Gastrocnemius medialis (tissue), 4 donors: ENCODE measurements around the gene MYO1D. TPM values are rescaled to one million over a fixed set of nuclear protein-coding genes. Genes with fewer than 3 reads are reported as not detected.

ENCODE experiments used
- ATAC-seq, 2 donors: fragments of 150-250 bp; one replicate each; pipeline ENCODE4 v1.9.1; 2016
- DNase-seq, 2 donors: peaks; one replicate each; pipeline ENCODE4 v3.0.0-alpha.2; 2019
- H3K27ac ChIP-seq, 4 donors: fragments of 200-600 bp; sonication (generic); 1 replicate in 1 of 4; 2 replicates in 3 of 4; pipeline ENCODE4 v1.5.1; 2016 to 2018; ENCODE audit warnings: mild to moderate bottlenecking in 2 of 4, moderate library complexity in 1 of 4
- H3K27me3 ChIP-seq, 3 donors: fragments of 200-600 bp; sonication (generic) in 2 of 3; 1 replicate in 1 of 3; 2 replicates in 2 of 3; pipeline versions ENCODE4 v1.5.1 to v1.6.0; 2016 to 2019; ENCODE audit warnings: mild to moderate bottlenecking in 1 of 3, moderate library complexity in 1 of 3
- H3K36me3 ChIP-seq, 2 donors: fragments of 200-600 bp; sonication (generic) in 1 of 2; one replicate each; pipeline ENCODE4 v1.5.1; 2017 to 2018
- H3K4me1 ChIP-seq, 2 donors: fragments of 200-600 bp; sonication (generic) in 1 of 2; one replicate each; pipeline ENCODE4 v1.5.1; 2016 to 2017; ENCODE audit warnings: mild to moderate bottlenecking in 2 of 2
- H3K4me3 ChIP-seq, 4 donors: fragments of 200-600 bp; sonication (generic) in 3 of 4; 1 replicate in 1 of 4; 2 replicates in 3 of 4; pipeline ENCODE4 v1.5.1; 2016 to 2019; ENCODE audit warnings: mild to moderate bottlenecking in 2 of 4
- H3K9me3 ChIP-seq, 3 donors: fragments of 200-600 bp; sonication (generic) in 2 of 3; 1 replicate in 1 of 3; 2 replicates in 2 of 3; pipeline ENCODE4 v1.5.1; 2016 to 2019
- POLR2A ChIP-seq, 2 donors: fragments of 450-650 bp; IDR thresholded peaks; one replicate each; pipeline ENCODE4 v1.6.1; 2017; ENCODE audit warnings: antibody characterized with exemption in 2 of 2, mild to moderate bottlenecking in 2 of 2, moderate library complexity in 2 of 2
- in situ Hi-C, 4 donors: fragments of 200-750 bp; cut with MboI; loops; one replicate each; pipeline versions ENCODE4 v1.15.0 to v1.8.0; 2017; ENCODE audit warnings: low sequenced_read_pairs in 4 of 4
- intact Hi-C: fragments of 100-400 bp; cut with DNase I; formaldehyde crosslinking; loops from one replicate; pipeline ENCODE4 v1.15.1; 2023; ENCODE audit warnings: low total_unique reads
- total RNA-seq, 4 donors: library from RNA; depleted of rRNA; stranded (reverse); fragments of >200 nt; gene quantifications; one replicate each; pipeline versions ENCODE4 v1.1.0 to v1.2.3, GENCODE V29; 2016
- TF ChIP-seq, protein P1 (sequence below), 5 experiments: fragments of 450-650 bp in 3 of 5; fragments of 200-600 bp in 2 of 5; sonication (generic) in 2 of 5; IDR thresholded peaks in 4 of 5; conservative IDR thresholded peaks in 1 of 5; 1 replicate in 4 of 5; 2 replicates in 1 of 5; pipeline ENCODE4 v1.5.1; 2016 to 2019; ENCODE audit warnings: antibody characterized with exemption in 5 of 5, mild to moderate bottlenecking in 3 of 5, moderate library complexity in 3 of 5

The MYO1D gene
- total RNA-seq, 4 donors from 2014 or later = 5.8 to 20.1 (median 7.8) TPM

GRCh38 chr17:32502710-32503109, 374.2 kb downstream of the MYO1D start:
- ATAC-seq (no peak), DNase-seq (no peak)
- no peaks in the 10 kb centered on the region for H3K27me3 ChIP-seq
- H3K27ac ChIP-seq = no peak overlapping the region
- TF ChIP-seq POLR2A (IDR thresholded peaks at IDR 0.05) = no peak
- TF ChIP-seq, protein P1, sequence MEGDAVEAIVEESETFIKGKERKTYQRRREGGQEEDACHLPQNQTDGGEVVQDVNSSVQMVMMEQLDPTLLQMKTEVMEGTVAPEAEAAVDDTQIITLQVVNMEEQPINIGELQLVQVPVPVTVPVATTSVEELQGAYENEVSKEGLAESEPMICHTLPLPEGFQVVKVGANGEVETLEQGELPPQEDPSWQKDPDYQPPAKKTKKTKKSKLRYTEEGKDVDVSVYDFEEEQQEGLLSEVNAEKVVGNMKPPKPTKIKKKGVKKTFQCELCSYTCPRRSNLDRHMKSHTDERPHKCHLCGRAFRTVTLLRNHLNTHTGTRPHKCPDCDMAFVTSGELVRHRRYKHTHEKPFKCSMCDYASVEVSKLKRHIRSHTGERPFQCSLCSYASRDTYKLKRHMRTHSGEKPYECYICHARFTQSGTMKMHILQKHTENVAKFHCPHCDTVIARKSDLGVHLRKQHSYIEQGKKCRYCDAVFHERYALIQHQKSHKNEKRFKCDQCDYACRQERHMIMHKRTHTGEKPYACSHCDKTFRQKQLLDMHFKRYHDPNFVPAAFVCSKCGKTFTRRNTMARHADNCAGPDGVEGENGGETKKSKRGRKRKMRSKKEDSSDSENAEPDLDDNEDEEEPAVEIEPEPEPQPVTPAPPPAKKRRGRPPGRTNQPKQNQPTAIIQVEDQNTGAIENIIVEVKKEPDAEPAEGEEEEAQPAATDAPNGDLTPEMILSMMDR (IDR thresholded peaks at IDR 0.05 in 4 of 5, conservative IDR thresholded peaks at IDR 0.05 in 1 of 5) = no peak
- in situ Hi-C loops (no loop called here), intact Hi-C loops (no loop called here)
- no peaks in the 10 kb centered on the region for H3K9me3 ChIP-seq
- no peaks in the 10 kb centered on the region for H3K36me3 ChIP-seq
- H3K4me3 ChIP-seq = no peak overlapping the region
- H3K4me1 ChIP-seq = peaks cover 0 to 9% of the 10 kb centered on the region in 2 donors

GRCh38 chr17:32502013-32502412, 374.9 kb downstream of the MYO1D start:
- no peaks in the 10 kb centered on the region for H3K27me3 ChIP-seq
- peaks cover 6 to 12% of the 10 kb centered on the region in 2 donors for H3K4me1 ChIP-seq
- no peaks in the 10 kb centered on the region for H3K9me3 ChIP-seq
- H3K4me3 ChIP-seq = no peak overlapping the region
- no peak for TF ChIP-seq POLR2A (IDR thresholded peaks at IDR 0.05)
- TF ChIP-seq, protein P1 (IDR thresholded peaks at IDR 0.05 in 4 of 5, conservative IDR thresholded peaks at IDR 0.05 in 1 of 5) = no peak
- ATAC-seq (no peak), DNase-seq (no peak)
- no peaks in the 10 kb centered on the region for H3K36me3 ChIP-seq
- in situ Hi-C loops = no loop called here
- intact Hi-C loops = no loop called here
- H3K27ac ChIP-seq = no peak overlapping the region

GRCh38 chr17:32498391-32498790, 378.5 kb downstream of the MYO1D start:
- ATAC-seq = no peak
- H3K27me3 ChIP-seq = no peaks in the 10 kb centered on the region
- TF ChIP-seq, protein P1 (IDR thresholded peaks at IDR 0.05 in 4 of 5, conservative IDR thresholded peaks at IDR 0.05 in 1 of 5) = no peak
- TF ChIP-seq POLR2A (IDR thresholded peaks at IDR 0.05) = no peak
- no peaks in the 10 kb centered on the region for H3K36me3 ChIP-seq
- in situ Hi-C loops (loop anchor here in 1 of 4 donors (25.0 kb wide), 1 partner anchor 389 kb away; the partner anchor contains the start of gene MYO1D), intact Hi-C loops (loop anchor here (5.0 kb wide), 1 partner anchor 379 kb away; the partner anchor contains the start of gene MYO1D)
- H3K4me3 ChIP-seq = no peak overlapping the region
- peaks cover 35% of the 10 kb centered on the region in 2 donors for H3K4me1 ChIP-seq
- no peak for DNase-seq
- H3K9me3 ChIP-seq = no peaks in the 10 kb centered on the region
- peak overlapping the region in 1 of 4 donors; percentile 91 for H3K27ac ChIP-seq

GRCh38 chr17:32497431-32498205, 379.3 kb downstream of the MYO1D start:
- no peaks in the 10 kb centered on the region for H3K9me3 ChIP-seq
- peak in 1 of 2 donors; percentile 10 for ATAC-seq
- no peaks in the 10 kb centered on the region for H3K27me3 ChIP-seq
- H3K4me3 ChIP-seq = no peak overlapping the region
- H3K36me3 ChIP-seq = no peaks in the 10 kb centered on the region
- no peak for DNase-seq
- in situ Hi-C loops (loop anchor here in 1 of 4 donors (25.0 kb wide), 1 partner anchor 390 kb away; the partner anchor contains the start of gene MYO1D), intact Hi-C loops (loop anchor here (2.0 to 5.0 kb wide), 4 partner anchors 19 to 380 kb away; partner anchors contain the start of genes MYO1D and PSMD11)
- peak overlapping the region; percentile 80 to 91 (median 87) for H3K27ac ChIP-seq
- H3K4me1 ChIP-seq = peaks cover 31 to 35% of the 10 kb centered on the region in 2 donors
- TF ChIP-seq, protein P1 (IDR thresholded peaks at IDR 0.05 in 4 of 5, conservative IDR thresholded peaks at IDR 0.05 in 1 of 5) = peak in 2 of 5 experiments; percentile 26 to 39
- TF ChIP-seq POLR2A (IDR thresholded peaks at IDR 0.05) = no peak
